Mesothelial cell of epicardium (in vitro differentiated cells): ENCODE results near the gene GTSF1L. TPM values are rescaled to one million over a fixed set of nuclear protein-coding genes. Genes with fewer than 3 reads are reported as not detected.

Experiments used
- DNase-seq, 2 experiments: peaks; one replicate each; pipeline ENCODE4 v3.0.0; 2021; ENCODE audit warnings: low spot score in 2 of 2; ENCODE audit not compliant: unreplicated experiment in 2 of 2
- H3K27ac Mint-ChIP-seq: 2 replicates; pipeline ENCODE4 v1.8.0; 2021; ENCODE audit warnings: mixed read lengths
- H3K27me3 Mint-ChIP-seq: 2 replicates; pipeline ENCODE4 v1.8.0; 2021; ENCODE audit warnings: low read depth, mixed read lengths
- H3K36me3 Mint-ChIP-seq: 2 replicates; pipeline ENCODE4 v1.8.0; 2021; ENCODE audit warnings: mixed read lengths
- H3K4me1 Mint-ChIP-seq: 2 replicates; pipeline ENCODE4 v1.8.0; 2021; ENCODE audit warnings: mixed read lengths
- H3K4me3 Mint-ChIP-seq: 2 replicates; pipeline ENCODE4 v1.8.0; 2021; ENCODE audit warnings: mild to moderate bottlenecking, moderate library complexity, mixed read lengths
- H3K9me3 Mint-ChIP-seq: 2 replicates; pipeline ENCODE4 v1.8.0; 2021; ENCODE audit warnings: mixed read lengths
- CTCF ChIP-seq: fragments of 200-600 bp; sonication (generic); IDR thresholded peaks from one replicate; pipeline ENCODE4 v1.5.0; 2021; ENCODE audit warnings: antibody characterized with exemption; ENCODE audit not compliant: unreplicated experiment
- total RNA-seq: library from RNA; stranded (reverse); gene quantifications from 3 replicates; pipeline ENCODE4 v1.2.1, GENCODE V29; 2021

The GTSF1L gene
- total RNA-seq, 1 donor from 2014 or later, result not detected

- no peak overlapping the region for H3K27ac Mint-ChIP-seq
- H3K36me3 Mint-ChIP-seq, result no peaks in the 10 kb centered on the region
- no peak for TF ChIP-seq CTCF
- peaks cover 7% of the 10 kb centered on the region for H3K9me3 Mint-ChIP-seq
- H3K4me1 Mint-ChIP-seq, result no peaks in the 10 kb centered on the region
- peaks cover 4% of the 10 kb centered on the region for H3K27me3 Mint-ChIP-seq
- no peak overlapping the region for H3K4me3 Mint-ChIP-seq
- DNase-seq, result no peak
Measured at GRCh38 chr20:43724383-43724782, 2.4 kb downstream of the GTSF1L start.

DNA sequence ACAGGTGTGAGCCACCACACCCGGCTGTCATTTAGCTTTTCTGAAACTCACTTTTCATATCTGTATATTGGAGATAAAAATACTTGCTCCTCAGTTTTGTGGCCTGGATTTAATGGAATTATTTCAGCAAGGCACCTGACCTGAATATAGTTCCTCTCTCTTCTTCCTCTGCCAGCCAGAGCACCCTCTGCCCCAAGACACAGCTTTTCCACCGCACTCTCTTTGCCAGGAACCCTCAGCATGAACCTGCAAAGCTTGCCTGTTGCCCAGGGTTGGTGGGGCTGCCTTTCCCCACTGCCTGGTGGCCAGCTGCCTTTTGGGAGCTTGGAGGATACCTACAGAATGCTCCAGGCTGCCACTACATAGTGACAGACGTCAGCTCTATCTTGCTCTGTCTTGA, 3.1 kb downstream of the GTSF1L start:
- Mint-ChIP-seq H3K27ac (no peak overlapping the region), H3K4me3 (no peak overlapping the region), H3K9me3 (peaks cover 7% of the 10 kb centered on the region), H3K4me1 (no peaks in the 10 kb centered on the region), H3K27me3 (peaks cover 6% of the 10 kb centered on the region), H3K36me3 (peaks cover 3% of the 10 kb centered on the region)
- no peak for DNase-seq
- no peak for TF ChIP-seq CTCF

DNA sequence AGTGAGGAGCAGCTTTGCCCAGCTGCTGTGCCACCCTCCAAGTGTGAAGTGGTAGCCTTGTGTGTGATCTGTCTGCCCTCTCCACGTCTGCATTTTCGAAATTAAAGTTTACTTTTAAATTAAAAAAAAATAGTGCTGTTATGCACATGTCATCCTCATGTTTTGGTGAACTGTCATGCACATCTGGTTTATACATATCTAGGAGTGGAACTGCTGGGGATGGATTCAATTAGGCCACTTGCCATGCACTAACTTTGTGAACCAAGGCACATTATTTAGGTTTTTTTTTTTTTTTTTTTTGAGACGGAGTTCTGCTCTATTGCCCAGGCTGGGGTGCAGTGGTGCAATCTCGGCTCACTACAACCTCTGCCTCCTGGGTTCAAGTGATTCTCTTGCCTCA, 3.6 kb downstream of the GTSF1L start:
- no peak for DNase-seq
- H3K4me1 Mint-ChIP-seq, result no peaks in the 10 kb centered on the region
- peaks cover 4% of the 10 kb centered on the region for H3K27me3 Mint-ChIP-seq
- TF ChIP-seq CTCF, result no peak
- H3K4me3 Mint-ChIP-seq, result no peak overlapping the region
- no peak overlapping the region for H3K27ac Mint-ChIP-seq
- peaks cover 2% of the 10 kb centered on the region for H3K9me3 Mint-ChIP-seq
- peaks cover 3% of the 10 kb centered on the region for H3K36me3 Mint-ChIP-seq

- Mint-ChIP-seq H3K36me3 (peaks cover 3% of the 10 kb centered on the region), H3K4me1 (no peaks in the 10 kb centered on the region), H3K4me3 (no peak overlapping the region), H3K27ac (no peak overlapping the region), H3K9me3 (no peaks in the 10 kb centered on the region), H3K27me3 (peaks cover 4% of the 10 kb centered on the region)
- DNase-seq, result no peak
- TF ChIP-seq CTCF, result no peak
Measured at GRCh38 chr20:43722153-43722505, 4.7 kb downstream of the GTSF1L start.

GRCh38 chr20:43721429-43722152, 5.2 kb downstream of the GTSF1L start:
- no peak for TF ChIP-seq CTCF
- Mint-ChIP-seq H3K36me3 (peaks cover 3% of the 10 kb centered on the region), H3K4me3 (no peak overlapping the region), H3K27ac (no peak overlapping the region), H3K9me3 (no peaks in the 10 kb centered on the region), H3K27me3 (peaks cover 3% of the 10 kb centered on the region), H3K4me1 (no peaks in the 10 kb centered on the region)
- no peak for DNase-seq

DNA sequence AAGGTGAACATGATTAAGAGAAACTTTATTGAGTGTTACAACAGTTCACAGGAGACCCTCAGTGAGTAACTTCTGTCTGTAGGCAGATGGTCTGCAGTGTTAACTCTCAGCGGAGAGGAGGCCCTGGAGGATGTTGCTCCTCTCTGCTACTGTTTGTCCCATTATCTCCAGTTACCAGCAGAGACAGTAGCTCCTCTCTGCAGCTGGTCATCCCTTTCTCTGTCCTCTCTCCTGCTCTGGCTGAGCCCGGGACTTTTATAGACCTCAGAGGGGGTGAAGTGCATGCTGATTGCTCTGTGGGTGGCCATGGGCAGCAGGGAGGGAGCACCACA, 5.7 kb downstream of the GTSF1L start:
- no peaks in the 10 kb centered on the region for H3K4me1 Mint-ChIP-seq
- peaks cover 3% of the 10 kb centered on the region for H3K36me3 Mint-ChIP-seq
- H3K27ac Mint-ChIP-seq, result no peak overlapping the region
- DNase-seq, result no peak
- peaks cover 2% of the 10 kb centered on the region for H3K27me3 Mint-ChIP-seq
- TF ChIP-seq CTCF, result no peak
- no peak overlapping the region for H3K4me3 Mint-ChIP-seq
- H3K9me3 Mint-ChIP-seq, result no peaks in the 10 kb centered on the region
